Stimulated activated CD4-positive, alpha-beta T cell treated with anti-CD3 and anti-CD28 coated beads, Interleukin-15, amount 100 ng/mL, for 48 hours (primary cell): Measurements from ENCODE around the gene NREP.

ENCODE experiments used
- DNase-seq, 2 donors: peaks; one replicate each; pipeline ENCODE4 v3.0.0-alpha.2; 2020; ENCODE audit warnings: low read depth in 2 of 2

Gene NREP

DNA sequence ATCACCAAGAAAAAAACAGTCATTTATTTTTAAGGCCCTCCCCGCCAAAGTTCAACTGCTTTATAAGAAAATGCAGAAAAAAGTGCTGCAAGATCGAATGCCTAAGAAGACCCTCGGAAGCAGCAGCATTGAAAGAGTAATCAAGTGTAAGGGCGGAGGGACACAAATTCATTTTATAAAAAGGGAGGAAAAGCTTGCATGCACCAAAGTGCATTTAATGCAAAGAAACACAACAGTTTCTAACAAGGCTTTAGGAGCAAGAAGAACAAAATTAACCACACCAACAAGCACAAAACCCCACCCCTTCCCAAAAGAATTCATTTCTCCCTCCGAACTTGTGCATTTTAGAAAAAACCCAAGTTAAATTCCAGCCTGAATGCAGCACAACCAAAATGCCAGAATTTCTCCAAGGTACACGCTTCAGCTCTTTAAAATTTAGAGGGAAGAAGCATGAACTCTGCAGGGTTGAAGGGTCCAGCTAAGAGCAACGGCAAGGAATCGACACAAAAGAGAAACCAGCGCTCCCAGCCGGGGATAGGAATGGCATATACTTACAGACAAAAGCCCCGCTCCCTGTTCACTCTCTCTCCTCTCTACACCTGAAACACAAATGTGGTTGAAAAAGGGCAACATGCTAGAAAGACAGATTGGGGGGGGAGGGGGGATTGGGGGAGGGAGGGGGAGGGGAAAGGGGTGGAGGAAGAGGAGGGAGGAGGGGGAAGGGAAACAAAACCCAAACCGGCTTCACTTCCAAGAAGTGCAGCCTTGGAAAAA, at the start of gene NREP:
NREP (minus strand) TSS at position 614 of the 774 bp plus-strand sequence. CDS start 1,422 bp downstream, outside the sequence.
- DNase-seq: no peak

GRCh38 chr5:111806753-111807152, 49.8 kb upstream of the NREP start:
- DNase-seq: no peak

DNA sequence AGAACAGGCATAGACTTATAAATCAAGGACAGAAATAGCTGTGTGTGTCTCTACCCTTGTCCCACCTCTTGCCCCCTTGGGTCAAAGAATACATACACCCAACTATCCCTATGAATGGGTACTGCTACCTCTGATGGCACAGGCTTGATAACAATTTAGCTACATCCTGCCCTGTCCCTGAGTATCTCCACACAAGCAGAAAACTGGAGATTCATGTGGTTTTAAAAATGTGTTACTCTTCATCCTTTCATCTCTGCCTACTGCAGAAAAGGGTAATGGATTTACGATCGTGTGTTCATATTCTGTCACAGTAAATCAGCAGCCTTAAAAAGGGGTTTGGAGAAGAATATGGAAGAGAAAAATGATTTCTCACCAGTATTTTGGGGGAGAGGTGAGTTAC, 49.2 kb upstream of the NREP start:
- DNase-seq: no peak

GRCh38 chr5:111805071-111805470, 48.1 kb upstream of the NREP start:
- no peak for DNase-seq

DNA sequence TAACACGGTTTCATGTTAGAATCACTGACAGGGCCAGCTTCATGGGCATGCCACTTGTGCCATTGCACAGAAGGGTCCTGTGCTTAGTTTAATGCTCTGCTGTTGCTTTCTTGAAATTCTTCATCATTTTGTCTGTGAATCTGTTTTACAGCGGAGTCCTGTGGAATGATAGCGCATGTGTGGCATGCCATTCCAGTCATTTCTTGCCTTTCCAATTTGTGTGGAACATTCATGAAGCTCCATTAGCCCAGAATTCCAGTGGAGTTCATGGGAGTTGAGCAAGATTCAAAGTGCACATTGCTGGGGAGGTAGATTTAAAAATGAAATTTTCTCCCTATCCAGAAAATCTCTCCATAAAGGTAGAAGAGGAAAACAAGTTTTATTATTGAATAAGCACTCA, 43.4 kb upstream of the NREP start:
- no peak for DNase-seq

DNA sequence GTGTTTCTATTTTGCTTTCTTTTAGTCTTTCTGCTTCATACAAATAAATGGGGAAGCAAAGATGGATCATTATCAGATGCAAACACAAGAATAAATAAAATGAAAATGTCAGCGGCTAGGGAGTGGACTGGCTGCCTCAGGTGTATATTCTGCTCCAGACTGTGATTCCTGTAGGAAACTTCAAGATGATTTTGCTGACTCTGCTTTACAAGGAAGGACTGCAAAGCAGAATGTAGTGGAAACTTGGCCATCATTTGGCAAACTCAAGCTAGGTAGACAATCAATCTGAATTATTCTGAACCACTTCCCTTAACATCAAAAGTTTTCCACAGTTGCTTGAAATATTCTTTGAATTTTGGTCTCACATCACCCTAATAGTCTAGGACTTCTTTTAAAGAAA, 38.1 kb upstream of the NREP start:
- no peak for DNase-seq

- DNase-seq: no peak
These were observed 35.6 kb upstream of the NREP start for GRCh38 chr5:111792471-111793058.

GRCh38 chr5:111790295-111790694, 33.3 kb upstream of the NREP start:
- no peak for DNase-seq

- DNase-seq: no peak
These were observed 30.0 kb upstream of the NREP start for GRCh38 chr5:111787006-111787405.

GRCh38 chr5:111784491-111785181, 27.6 kb upstream of the NREP start:
- no peak for DNase-seq

DNA sequence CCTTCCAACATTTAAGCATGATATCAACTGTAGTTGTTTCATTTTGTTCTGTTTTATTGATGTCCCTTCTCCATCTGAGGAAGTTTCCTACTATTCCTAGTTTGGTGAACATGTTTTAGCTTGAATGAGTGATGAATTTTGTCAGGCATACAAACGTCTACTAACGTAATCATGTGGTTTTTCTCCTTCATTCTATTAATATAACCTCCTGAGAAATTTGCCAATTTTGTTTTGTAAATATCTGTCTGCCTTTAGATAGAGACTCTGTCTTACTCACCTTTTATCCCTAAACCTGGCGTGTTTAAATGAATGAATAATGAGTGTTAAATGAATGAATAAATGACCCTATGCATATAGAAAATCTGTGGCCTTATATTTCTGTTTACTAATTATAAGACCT, 26.5 kb upstream of the NREP start:
- DNase-seq: no peak

GRCh38 chr5:111782216-111782615, 25.2 kb upstream of the NREP start:
- no peak for DNase-seq

- no peak for DNase-seq
These were observed 24.2 kb upstream of the NREP start for GRCh38 chr5:111781200-111781599.

GRCh38 chr5:111779922-111780292, 22.9 kb upstream of the NREP start:
- DNase-seq: no peak

DNA sequence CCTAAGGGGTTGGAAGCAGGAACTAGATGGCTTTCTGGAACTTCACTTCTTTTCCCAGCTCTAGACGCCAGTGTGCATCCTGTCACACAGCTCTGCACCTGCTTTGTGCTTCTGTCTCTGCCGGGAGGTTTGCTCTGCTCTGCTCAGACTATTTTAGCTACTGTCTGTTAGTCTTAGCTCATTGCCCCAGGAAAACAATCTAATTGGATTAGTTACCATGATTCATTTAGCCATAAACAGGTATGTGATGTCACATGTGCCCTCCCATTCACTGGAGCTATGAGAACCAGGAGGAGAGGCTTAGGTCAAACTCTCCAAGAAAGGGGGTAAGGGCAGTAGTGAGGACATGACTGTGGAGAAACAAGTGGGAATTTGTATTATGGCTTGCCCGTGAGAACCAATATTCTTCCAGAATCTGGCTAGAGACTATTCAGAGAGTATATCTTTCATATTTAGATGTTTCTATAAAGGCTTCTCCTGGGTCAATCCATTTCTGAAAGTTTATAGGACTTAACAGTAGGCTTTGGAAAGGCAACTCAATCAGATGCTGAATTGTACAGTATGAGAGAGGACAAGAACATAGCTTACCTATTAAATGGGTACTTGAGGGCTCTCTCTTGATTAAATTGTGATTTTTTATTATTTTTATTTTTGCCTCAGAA, 22.4 kb upstream of the NREP start:
- DNase-seq: no peak

DNA sequence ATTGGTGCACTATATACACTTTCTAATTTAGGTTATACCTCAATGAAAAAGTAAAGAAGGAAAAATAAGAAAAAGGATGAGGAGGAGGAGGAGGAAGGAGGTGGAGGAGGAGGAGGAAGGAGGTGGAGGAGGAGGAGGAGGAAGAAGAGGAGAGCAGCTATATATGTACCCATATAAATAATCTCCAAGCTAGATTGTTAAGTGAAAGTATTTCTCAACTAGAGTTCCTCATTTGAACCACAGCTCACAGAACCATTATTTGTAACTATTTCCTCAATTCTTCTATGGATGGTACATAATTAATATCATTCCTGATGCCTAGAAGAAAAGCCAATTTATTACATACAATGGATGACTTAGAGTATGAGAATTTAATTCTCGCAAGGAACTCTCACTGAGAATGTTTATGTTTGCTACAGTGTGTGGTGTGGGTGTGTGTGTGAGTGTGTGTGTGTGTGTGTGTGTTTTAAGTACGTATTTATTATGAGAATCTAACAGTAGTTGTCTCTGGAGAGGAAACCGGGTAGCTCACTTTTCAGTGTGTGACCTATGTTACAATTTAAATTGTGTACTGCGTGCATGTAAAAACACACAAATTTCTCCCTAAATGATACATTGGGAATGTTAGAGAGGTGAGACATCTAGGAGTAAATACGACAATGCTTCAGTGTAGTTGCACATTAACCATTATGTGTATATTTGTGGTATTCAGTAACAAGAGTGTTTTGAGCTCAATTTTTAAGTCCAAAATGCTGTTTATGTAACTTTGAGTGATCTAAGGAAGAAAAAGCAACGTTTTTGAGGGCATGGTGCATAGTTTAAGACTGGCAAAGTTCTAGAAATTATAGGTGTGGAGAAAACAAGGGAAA, 20.2 kb upstream of the NREP start:
- DNase-seq: no peak

DNA sequence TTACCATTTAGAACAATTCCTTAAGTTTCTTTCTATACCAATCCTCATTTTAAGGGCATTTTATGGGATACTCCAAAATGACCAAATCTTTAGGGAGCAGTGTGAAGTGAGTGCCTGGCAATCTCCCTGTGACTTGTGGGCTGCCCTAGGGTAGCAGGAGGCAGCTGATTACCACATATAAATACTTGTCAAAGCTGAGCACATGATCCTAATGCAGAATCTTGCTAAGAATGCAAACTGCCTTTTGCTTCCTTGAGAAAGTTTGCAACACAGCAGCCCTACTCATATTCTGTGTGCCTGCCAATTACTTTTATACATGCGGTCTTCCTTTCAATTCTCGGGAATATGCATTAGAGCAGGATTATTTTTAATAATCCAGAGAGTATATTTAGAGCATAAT, 18.2 kb upstream of the NREP start:
- no peak for DNase-seq

DNA sequence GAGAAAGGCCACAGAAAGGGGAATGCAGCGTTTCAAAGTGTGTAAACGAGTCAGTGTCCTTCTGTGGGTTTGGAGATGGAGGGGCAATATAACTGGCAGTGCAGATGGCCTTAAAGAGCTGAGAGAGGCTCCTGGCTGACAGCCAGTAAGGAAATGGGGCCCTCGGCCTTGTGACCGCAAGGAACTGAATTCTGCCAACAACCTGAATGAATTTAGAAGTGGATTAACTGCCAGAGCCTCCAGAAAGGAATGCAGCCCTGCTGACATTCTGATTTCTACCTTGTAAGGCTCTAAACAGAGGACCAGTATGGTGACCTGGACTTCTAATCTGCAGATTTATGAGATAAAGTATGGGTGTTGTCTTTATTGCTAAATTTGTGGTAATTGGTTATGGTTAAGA, 17.5 kb upstream of the NREP start:
- DNase-seq: no peak

GRCh38 chr5:111772456-111773122, 15.6 kb upstream of the NREP start:
- no peak for DNase-seq

DNA sequence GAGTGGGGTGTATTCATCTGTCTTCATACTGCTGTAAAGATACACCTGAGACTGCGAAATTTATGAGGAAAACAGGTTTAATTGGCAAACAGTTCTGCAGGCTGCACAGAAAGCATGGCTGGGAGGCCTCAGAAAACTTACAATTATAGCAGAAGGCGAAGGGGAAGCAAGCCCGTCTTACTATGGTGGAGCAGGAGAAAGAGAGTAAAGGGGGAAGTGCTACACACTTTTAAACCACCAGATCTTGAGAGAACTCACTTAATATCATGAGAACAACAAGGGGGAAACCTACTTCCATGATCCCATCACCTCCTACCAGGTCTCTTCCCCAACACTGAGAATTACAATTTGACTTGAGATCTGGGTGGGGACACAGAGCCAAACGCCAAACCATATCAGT, 12.5 kb upstream of the NREP start:
- DNase-seq: no peak
